CD14-positive monocyte (primary cell): Measurements from ENCODE around the gene ADAMTS18. TPM values are rescaled to one million over a fixed set of nuclear protein-coding genes. Genes with fewer than 3 reads are reported as not detected.

Experiments used
- DNase-seq, 3 donors: peaks; one replicate each; pipeline ENCODE4 v3.0.0-alpha.2; 2011 to 2022
- H2AFZ ChIP-seq: 2 replicates; pipeline ENCODE4 v1.6.0; 2012; ENCODE audit warnings: mild to moderate bottlenecking, low read depth, low read length, inconsistent platforms; ENCODE audit not compliant: insufficient read depth, poor library complexity, severe bottlenecking
- H3K27ac ChIP-seq, 2 donors: 1 replicate in 1 of 2; 2 replicates in 1 of 2; pipeline ENCODE4 v1.5.1; 2012 to 2013; ENCODE audit warnings: low read length in 2 of 2, control low read depth in 1 of 2, inconsistent platforms in 1 of 2, low read depth in 1 of 2, mild to moderate bottlenecking in 1 of 2
- H3K27me3 ChIP-seq, 2 donors: one replicate each; pipeline versions ENCODE4 v1.6.0 to v1.6.1; 2011 to 2013; ENCODE audit warnings: low read length in 2 of 2; ENCODE audit not compliant: control insufficient read depth in 2 of 2, insufficient read depth in 2 of 2
- H3K36me3 ChIP-seq, 2 donors: replicated peaks in 1 of 2; 1 replicate in 1 of 2; 2 replicates in 1 of 2; pipeline versions ENCODE4 v1.5.1 to v1.6.1; 2012 to 2013; ENCODE audit warnings: low read length in 2 of 2, control low read depth in 1 of 2, inconsistent platforms in 1 of 2, mild to moderate bottlenecking in 1 of 2; ENCODE audit not compliant: insufficient read depth in 2 of 2, control insufficient read depth in 1 of 2
- H3K4me1 ChIP-seq, 2 donors: 1 replicate in 1 of 2; 2 replicates in 1 of 2; pipeline versions ENCODE4 v1.5.1 to v1.6.1; 2012 to 2013; ENCODE audit warnings: low read length in 2 of 2, control low read depth in 1 of 2, inconsistent platforms in 1 of 2, mild to moderate bottlenecking in 1 of 2, moderate library complexity in 1 of 2; ENCODE audit not compliant: insufficient read depth in 2 of 2, control insufficient read depth in 1 of 2
- H3K4me2 ChIP-seq: replicated peaks from 2 replicates; pipeline ENCODE3; 2012; ENCODE audit warnings: low read length, moderate library complexity, mild to moderate bottlenecking; ENCODE audit not compliant: poor library complexity, severe bottlenecking; ENCODE audit errors: extremely low read depth
- H3K4me3 ChIP-seq, 3 experiments: fragments of 200-600 bp in 1 of 3; sonication (generic) in 1 of 3; replicated peaks in 1 of 3; 1 replicate in 2 of 3; 2 replicates in 1 of 3; pipeline ENCODE4 v1.5.1; 2011 to 2013; ENCODE audit warnings: low read length in 3 of 3, mild to moderate bottlenecking in 3 of 3, control low read depth in 2 of 3, low read depth in 2 of 3, inconsistent platforms in 1 of 3, moderate library complexity in 1 of 3
- H3K79me2 ChIP-seq: 2 replicates; pipeline ENCODE4 v1.6.0; 2012; ENCODE audit warnings: mild to moderate bottlenecking, control low read depth, inconsistent platforms, low read length, moderate library complexity; ENCODE audit not compliant: insufficient read depth
- H3K9ac ChIP-seq: 2 replicates; pipeline ENCODE4 v1.6.0; 2017; ENCODE audit warnings: low read length, mild to moderate bottlenecking; ENCODE audit not compliant: insufficient read depth, poor library complexity, severe bottlenecking
- H3K9me3 ChIP-seq, 2 donors: replicated peaks in 1 of 2; 1 replicate in 1 of 2; 2 replicates in 1 of 2; pipeline versions ENCODE4 v1.5.1 to v1.6.1; 2012 to 2013; ENCODE audit warnings: low read length in 2 of 2, control low read depth in 1 of 2; ENCODE audit not compliant: control insufficient read depth in 1 of 2, insufficient read depth in 1 of 2
- H4K20me1 ChIP-seq: 2 replicates; pipeline ENCODE4 v1.6.0; 2012; ENCODE audit warnings: mild to moderate bottlenecking, low read length, control low read depth, moderate library complexity; ENCODE audit not compliant: insufficient read depth
- H3K27ac Mint-ChIP-seq, 7 donors: one replicate each; pipeline ENCODE4 v1.8.0; 2020; ENCODE audit warnings: mild to moderate bottlenecking in 7 of 7, mixed read lengths in 7 of 7, moderate library complexity in 6 of 7, inconsistent platforms in 2 of 7
- H3K27me3 Mint-ChIP-seq, 3 donors: one replicate each; pipeline ENCODE4 v1.8.0; 2021 to 2022; ENCODE audit warnings: low read depth in 3 of 3, mild to moderate bottlenecking in 3 of 3, mixed read lengths in 3 of 3, moderate library complexity in 3 of 3, inconsistent platforms in 1 of 3
- H3K36me3 Mint-ChIP-seq, 2 donors: one replicate each; pipeline ENCODE4 v1.8.0; 2020; ENCODE audit warnings: mixed read lengths in 2 of 2, inconsistent platforms in 1 of 2, mild to moderate bottlenecking in 1 of 2
- H3K4me1 Mint-ChIP-seq: one replicate; pipeline ENCODE4 v1.8.0; 2020; ENCODE audit warnings: mild to moderate bottlenecking, mixed read lengths
- H3K4me3 Mint-ChIP-seq, 2 donors: one replicate each; pipeline ENCODE4 v1.8.0; 2020; ENCODE audit warnings: mild to moderate bottlenecking in 2 of 2, mixed read lengths in 2 of 2, moderate library complexity in 1 of 2
- H3K9me3 Mint-ChIP-seq, 7 donors: one replicate each; pipeline ENCODE4 v1.8.0; 2020 to 2022; ENCODE audit warnings: mixed read lengths in 7 of 7, mild to moderate bottlenecking in 6 of 7, moderate library complexity in 6 of 7, inconsistent platforms in 2 of 7
- CTCF ChIP-seq: fragments of 200-600 bp; IDR thresholded peaks from one replicate; pipeline ENCODE4 v1.8.0; 2022; ENCODE audit warnings: antibody characterized with exemption, mild to moderate bottlenecking
- WGBS: methylation state at CpG from one replicate; pipeline ENCODE4 v1.1.5; 2013; ENCODE audit warnings: missing lambda C conversion rate; ENCODE audit not compliant: insufficient coverage; 5-methylcytosine and 5-hydroxymethylcytosine counted together
- intact Hi-C, 2 donors: fragments of 100-400 bp; cut with micrococcal nuclease; formaldehyde crosslinking; loops; one replicate each; pipeline versions ENCODE4 v1.15.0 to v1.15.1; 2023
- polyA plus RNA-seq, 3 donors: library from polyadenylated mRNA; depleted of rRNA in 1 of 3; unstranded in 2 of 3; stranded (reverse) in 1 of 3; fragments of 300-500 nt in 2 of 3; fragments of >200 nt in 1 of 3; fragmentation: Illumina TruSeq in 2 of 3; gene quantifications; 1 replicate in 2 of 3; 2 replicates in 1 of 3; pipeline ENCODE4 v1.2.3, GENCODE V29; 2012 to 2021

ADAMTS18 gene
- polyA plus RNA-seq, 3 donors = not detected

GRCh38 chr16:77457046-77457445 is 22.2 kb upstream of the ADAMTS18 start:
- Mint-ChIP-seq H3K4me3 (no peak overlapping the region), H3K9me3 (peaks cover 0 to 3% (median 0%) of the 10 kb centered on the region in 7 donors), H3K36me3 (no peaks in the 10 kb centered on the region), H3K4me1 (no peaks in the 10 kb centered on the region), H3K27ac (no peak overlapping the region), H3K27me3 (peaks cover 0 to 6% (median 2%) of the 10 kb centered on the region in 3 donors)
- WGBS = 89% methylated on average over 4 of the region's 5 CpGs
- H3K4me2 ChIP-seq = no peak overlapping the region
- no peaks in the 10 kb centered on the region for H4K20me1 ChIP-seq
- H3K36me3 ChIP-seq = no peaks in the 10 kb centered on the region
- H3K27ac ChIP-seq = no peak overlapping the region
- H2AFZ ChIP-seq = no peak overlapping the region
- no peak for DNase-seq
- H3K4me1 ChIP-seq = no peaks in the 10 kb centered on the region
- H3K9me3 ChIP-seq = no peaks in the 10 kb centered on the region
- H3K9ac ChIP-seq = no peak overlapping the region
- no peak overlapping the region for H3K4me3 ChIP-seq
- intact Hi-C loops = no loop called here
- no peaks in the 10 kb centered on the region for H3K27me3 ChIP-seq
- H3K79me2 ChIP-seq = no peaks in the 10 kb centered on the region
- TF ChIP-seq CTCF = no peak

- Histone ChIP-seq H3K4me3 (no peak overlapping the region), H3K79me2 (no peaks in the 10 kb centered on the region), H3K4me2 (no peak overlapping the region), H3K27me3 (no peaks in the 10 kb centered on the region), H3K27ac (no peak overlapping the region), H3K9me3 (no peaks in the 10 kb centered on the region), H2AFZ (no peak overlapping the region), H3K4me1 (no peaks in the 10 kb centered on the region), H4K20me1 (no peaks in the 10 kb centered on the region), H3K36me3 (no peaks in the 10 kb centered on the region), H3K9ac (no peak overlapping the region)
- WGBS = 83% methylated on average over 1 of the region's 3 CpGs
- Mint-ChIP-seq H3K4me1 (no peaks in the 10 kb centered on the region), H3K27me3 (peaks cover 0 to 4% (median 4%) of the 10 kb centered on the region in 3 donors), H3K4me3 (no peak overlapping the region), H3K27ac (no peak overlapping the region), H3K9me3 (peaks cover 0 to 2% (median 0%) of the 10 kb centered on the region in 7 donors), H3K36me3 (no peaks in the 10 kb centered on the region)
- intact Hi-C loops = no loop called here
- TF ChIP-seq CTCF = no peak
- no peak for DNase-seq
Measured at GRCh38 chr16:77452243-77452642, 17.4 kb upstream of the ADAMTS18 start.
